ENCODE measurements around the gene PGLYRP1. TPM values are rescaled to one million over a fixed set of nuclear protein-coding genes. Genes with fewer than 3 reads are reported as not detected.

Gene PGLYRP1
- total RNA-seq, 1 donor from 2014 or later: not detected

- H3K4me1 ChIP-seq: no peaks in the 10 kb centered on the region
- H3K4me3 ChIP-seq: no peak overlapping the region
- no peaks in the 10 kb centered on the region for H3K36me3 ChIP-seq
- no peaks in the 10 kb centered on the region for H3K27me3 ChIP-seq
- intact Hi-C loops (cut with DNase I): no loop called here
- H3K27ac ChIP-seq: no peak overlapping the region
- H3K9me3 ChIP-seq: no peaks in the 10 kb centered on the region
- DNase-seq (ENCODE audit: extremely low spot score in 2 of 2): no peak
- TF ChIP-seq POLR2A (IDR thresholded peaks at IDR 0.05) (no peak), POLR2AphosphoS5 (IDR thresholded peaks at IDR 0.05; ENCODE audit: insufficient read depth in 1 of 2, low read depth in 1 of 2) (no peak)
- TF ChIP-seq, protein P1, sequence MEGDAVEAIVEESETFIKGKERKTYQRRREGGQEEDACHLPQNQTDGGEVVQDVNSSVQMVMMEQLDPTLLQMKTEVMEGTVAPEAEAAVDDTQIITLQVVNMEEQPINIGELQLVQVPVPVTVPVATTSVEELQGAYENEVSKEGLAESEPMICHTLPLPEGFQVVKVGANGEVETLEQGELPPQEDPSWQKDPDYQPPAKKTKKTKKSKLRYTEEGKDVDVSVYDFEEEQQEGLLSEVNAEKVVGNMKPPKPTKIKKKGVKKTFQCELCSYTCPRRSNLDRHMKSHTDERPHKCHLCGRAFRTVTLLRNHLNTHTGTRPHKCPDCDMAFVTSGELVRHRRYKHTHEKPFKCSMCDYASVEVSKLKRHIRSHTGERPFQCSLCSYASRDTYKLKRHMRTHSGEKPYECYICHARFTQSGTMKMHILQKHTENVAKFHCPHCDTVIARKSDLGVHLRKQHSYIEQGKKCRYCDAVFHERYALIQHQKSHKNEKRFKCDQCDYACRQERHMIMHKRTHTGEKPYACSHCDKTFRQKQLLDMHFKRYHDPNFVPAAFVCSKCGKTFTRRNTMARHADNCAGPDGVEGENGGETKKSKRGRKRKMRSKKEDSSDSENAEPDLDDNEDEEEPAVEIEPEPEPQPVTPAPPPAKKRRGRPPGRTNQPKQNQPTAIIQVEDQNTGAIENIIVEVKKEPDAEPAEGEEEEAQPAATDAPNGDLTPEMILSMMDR (IDR thresholded peaks at IDR 0.05): no peak
Observed at GRCh38 chr19:46033401-46033800, 10.5 kb upstream of the PGLYRP1 start.

- DNase-seq (ENCODE audit: extremely low spot score in 2 of 2): no peak
- intact Hi-C loops (cut with DNase I): no loop called here
- Histone ChIP-seq H3K27ac (no peak overlapping the region), H3K27me3 (no peaks in the 10 kb centered on the region), H3K9me3 (no peaks in the 10 kb centered on the region), H3K4me3 (no peak overlapping the region), H3K36me3 (no peaks in the 10 kb centered on the region), H3K4me1 (no peaks in the 10 kb centered on the region)
- no peak for TF ChIP-seq POLR2A (IDR thresholded peaks at IDR 0.05)
- no peak for TF ChIP-seq POLR2AphosphoS5 (IDR thresholded peaks at IDR 0.05; ENCODE audit: insufficient read depth in 1 of 2, low read depth in 1 of 2)
- TF ChIP-seq, protein P1 (IDR thresholded peaks at IDR 0.05): no peak
Observed at GRCh38 chr19:46032597-46033025, 9.8 kb upstream of the PGLYRP1 start.

DNA sequence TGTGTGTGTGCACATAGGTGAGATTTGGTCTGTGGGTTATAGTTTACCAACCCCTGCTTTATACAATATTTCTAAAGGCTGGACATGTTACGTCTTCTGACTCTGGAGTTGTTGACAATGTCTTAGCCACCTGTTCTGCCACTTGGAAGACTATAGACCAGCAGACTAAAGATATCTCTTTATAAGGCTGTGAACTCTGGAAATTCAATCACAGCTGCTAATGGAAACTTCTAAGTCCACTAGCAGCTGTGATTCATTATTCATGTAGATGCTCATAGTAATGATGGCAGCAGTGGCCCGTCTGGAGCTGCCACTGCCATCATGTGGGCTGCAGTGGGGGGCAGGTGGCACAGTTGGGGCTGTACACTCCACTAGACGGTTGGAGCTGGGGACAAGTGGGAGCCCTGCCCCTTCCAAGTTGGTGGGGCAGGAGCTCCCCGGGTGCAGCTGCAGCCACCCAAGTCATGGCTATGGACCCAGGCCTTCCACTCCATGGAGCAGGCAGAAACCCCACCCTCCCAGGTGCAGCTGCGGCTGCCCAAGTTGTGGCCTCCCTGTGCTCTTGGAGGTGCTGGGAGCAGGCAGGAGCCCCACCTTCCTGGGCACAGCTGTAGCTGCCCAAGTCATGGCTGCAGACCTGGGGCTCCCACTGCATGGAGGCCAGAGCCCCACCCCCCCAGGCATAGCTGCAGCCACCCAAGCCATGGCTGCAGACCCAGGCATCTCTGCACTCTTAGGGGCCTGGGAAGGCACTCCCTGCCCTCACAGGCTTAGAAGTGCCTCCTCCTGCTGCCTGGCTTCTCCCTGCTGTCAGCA, 9.1 kb upstream of the PGLYRP1 start:
- no peak overlapping the region for H3K4me3 ChIP-seq
- DNase-seq (ENCODE audit: extremely low spot score in 2 of 2): no peak
- TF ChIP-seq POLR2AphosphoS5 (IDR thresholded peaks at IDR 0.05; ENCODE audit: insufficient read depth in 1 of 2, low read depth in 1 of 2): no peak
- TF ChIP-seq, protein P1 (IDR thresholded peaks at IDR 0.05): no peak
- no peak for TF ChIP-seq POLR2A (IDR thresholded peaks at IDR 0.05)
- H3K9me3 ChIP-seq: no peaks in the 10 kb centered on the region
- H3K4me1 ChIP-seq: no peaks in the 10 kb centered on the region
- H3K27ac ChIP-seq: no peak overlapping the region
- H3K27me3 ChIP-seq: no peaks in the 10 kb centered on the region
- H3K36me3 ChIP-seq: no peaks in the 10 kb centered on the region
- intact Hi-C loops (cut with DNase I): no loop called here

GRCh38 chr19:46030812-46031550, 8.1 kb upstream of the PGLYRP1 start:
- intact Hi-C loops (cut with DNase I): no loop called here
- no peak for DNase-seq (ENCODE audit: extremely low spot score in 2 of 2)

More at GRCh38 chr19:46030812-46031550, 8.1 kb upstream of the PGLYRP1 start:
- Histone ChIP-seq H3K27me3 (no peaks in the 10 kb centered on the region), H3K9me3 (no peaks in the 10 kb centered on the region), H3K4me3 (no peak overlapping the region), H3K36me3 (no peaks in the 10 kb centered on the region), H3K27ac (no peak overlapping the region), H3K4me1 (no peaks in the 10 kb centered on the region)
- TF ChIP-seq, protein P1 (IDR thresholded peaks at IDR 0.05): no peak
- TF ChIP-seq POLR2AphosphoS5 (IDR thresholded peaks at IDR 0.05; ENCODE audit: insufficient read depth in 1 of 2, low read depth in 1 of 2) (no peak), POLR2A (IDR thresholded peaks at IDR 0.05) (no peak)

Data from vagina (tissue), 2 donors.